ENCODE results near the gene SLC22A17.
"Not testable (repeated sequence)": the region's sequence is repeated elsewhere in the genome, so short reads cannot be mapped to it uniquely, and the experiment has no call there.

The SLC22A17 gene

GRCh38 chr14:23352506-23353432 is at the start of gene SLC22A17:
Gene SLC22A17 (minus strand): TSS chr14:23352887.
- DNase-seq: peak; percentile 74

GRCh38 chr14:23401291-23401690 is 48.6 kb upstream of the SLC22A17 start:
- no peak for DNase-seq

GRCh38 chr14:23400496-23401149 is 47.9 kb upstream of the SLC22A17 start:
- not testable (repeated sequence) for DNase-seq

GRCh38 chr14:23399591-23399990 is 46.9 kb upstream of the SLC22A17 start:
- DNase-seq: no peak

GRCh38 chr14:23399136-23399535 is 46.4 kb upstream of the SLC22A17 start:
- DNase-seq: no peak

GRCh38 chr14:23398348-23398747 is 45.7 kb upstream of the SLC22A17 start:
- no peak for DNase-seq

GRCh38 chr14:23396781-23397407 is 44.2 kb upstream of the SLC22A17 start:
- DNase-seq: no peak

- DNase-seq: no peak
Measured at GRCh38 chr14:23396126-23396525, 43.4 kb upstream of the SLC22A17 start.

GRCh38 chr14:23392613-23393012 is 39.9 kb upstream of the SLC22A17 start:
- no peak for DNase-seq

GRCh38 chr14:23389871-23390270 is 37.2 kb upstream of the SLC22A17 start:
- not testable (repeated sequence) for DNase-seq

GRCh38 chr14:23389396-23389795 is 36.7 kb upstream of the SLC22A17 start:
- DNase-seq: no peak

GRCh38 chr14:23388996-23389395 is 36.3 kb upstream of the SLC22A17 start:
- DNase-seq: no peak

- DNase-seq: no peak
Measured at GRCh38 chr14:23387916-23388882, 35.5 kb upstream of the SLC22A17 start.

- no peak for DNase-seq
Measured at GRCh38 chr14:23386999-23387398, 34.3 kb upstream of the SLC22A17 start.

- not testable (repeated sequence) for DNase-seq
Measured at GRCh38 chr14:23386266-23386657, 33.6 kb upstream of the SLC22A17 start.

- no peak for DNase-seq
Measured at GRCh38 chr14:23385642-23386265, 33.1 kb upstream of the SLC22A17 start.

- no peak for DNase-seq
Measured at GRCh38 chr14:23385244-23385641, 32.6 kb upstream of the SLC22A17 start.

- no peak for DNase-seq
Measured at GRCh38 chr14:23384364-23385080, 31.8 kb upstream of the SLC22A17 start.

GRCh38 chr14:23382731-23383440 is 30.2 kb upstream of the SLC22A17 start:
- DNase-seq: no peak

GRCh38 chr14:23382276-23382675 is 29.6 kb upstream of the SLC22A17 start:
- no peak for DNase-seq

- DNase-seq: no peak
Measured at GRCh38 chr14:23381871-23382270, 29.2 kb upstream of the SLC22A17 start.
